ENCODE data around the gene MAPK7.

MAPK7 gene

DNA sequence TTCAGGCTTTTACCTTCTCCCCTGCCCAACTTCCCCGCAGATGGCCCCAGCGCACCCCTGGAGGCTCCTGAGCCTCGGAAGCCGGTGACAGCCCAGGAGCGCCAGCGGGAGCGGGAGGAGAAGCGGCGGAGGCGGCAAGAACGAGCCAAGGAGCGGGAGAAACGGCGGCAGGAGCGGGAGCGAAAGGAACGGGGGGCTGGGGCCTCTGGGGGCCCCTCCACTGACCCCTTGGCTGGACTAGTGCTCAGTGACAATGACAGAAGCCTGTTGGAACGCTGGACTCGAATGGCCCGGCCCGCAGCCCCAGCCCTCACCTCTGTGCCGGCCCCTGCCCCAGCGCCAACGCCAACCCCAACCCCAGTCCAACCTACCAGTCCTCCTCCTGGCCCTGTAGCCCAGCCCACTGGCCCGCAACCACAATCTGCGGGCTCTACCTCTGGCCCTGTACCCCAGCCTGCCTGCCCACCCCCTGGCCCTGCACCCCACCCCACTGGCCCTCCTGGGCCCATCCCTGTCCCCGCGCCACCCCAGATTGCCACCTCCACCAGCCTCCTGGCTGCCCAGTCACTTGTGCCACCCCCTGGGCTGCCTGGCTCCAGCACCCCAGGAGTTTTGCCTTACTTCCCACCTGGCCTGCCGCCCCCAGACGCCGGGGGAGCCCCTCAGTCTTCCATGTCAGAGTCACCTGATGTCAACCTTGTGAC lies 3.6 kb downstream of the MAPK7 start:
- DNase-seq, result peak; percentile 26

DNA sequence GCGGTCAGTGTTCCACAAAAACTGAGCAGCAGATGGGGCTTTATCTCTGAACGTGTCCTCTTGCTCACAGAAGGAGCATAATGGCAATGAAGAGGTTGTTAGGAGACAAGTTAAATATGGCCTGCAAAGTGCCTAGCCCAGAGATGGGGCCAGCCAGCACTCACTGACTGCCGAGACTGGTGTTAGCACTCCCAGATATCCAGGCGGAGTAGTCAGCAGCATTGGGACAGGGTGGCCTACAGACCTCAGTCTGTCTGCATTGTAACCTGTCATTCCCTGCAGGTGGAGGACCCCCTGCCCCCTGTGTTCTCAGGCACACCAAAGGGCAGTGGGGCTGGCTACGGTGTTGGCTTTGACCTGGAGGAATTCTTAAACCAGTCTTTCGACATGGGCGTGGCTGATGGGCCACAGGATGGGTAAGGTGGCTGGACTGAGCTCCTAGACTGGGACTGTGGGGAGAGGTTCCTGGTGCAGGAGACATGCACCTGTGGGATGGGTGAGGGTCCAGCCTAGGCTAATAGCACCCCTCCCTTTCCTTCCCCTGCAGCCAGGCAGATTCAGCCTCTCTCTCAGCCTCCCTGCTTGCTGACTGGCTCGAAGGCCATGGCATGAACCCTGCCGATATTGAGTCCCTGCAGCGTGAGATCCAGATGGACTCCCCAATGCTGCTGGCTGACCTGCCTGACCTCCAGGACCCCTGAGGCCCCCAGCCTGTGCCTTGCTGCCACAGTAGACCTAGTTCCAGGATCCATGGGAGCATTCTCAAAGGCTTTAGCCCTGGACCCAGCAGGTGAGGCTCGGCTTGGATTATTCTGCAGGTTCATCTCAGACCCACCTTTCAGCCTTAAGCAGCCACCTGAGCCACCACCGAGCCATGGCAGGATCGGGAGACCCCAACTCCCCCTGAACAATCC lies 4.5 kb downstream of the MAPK7 start:
- peak; percentile 18 for DNase-seq

DNA sequence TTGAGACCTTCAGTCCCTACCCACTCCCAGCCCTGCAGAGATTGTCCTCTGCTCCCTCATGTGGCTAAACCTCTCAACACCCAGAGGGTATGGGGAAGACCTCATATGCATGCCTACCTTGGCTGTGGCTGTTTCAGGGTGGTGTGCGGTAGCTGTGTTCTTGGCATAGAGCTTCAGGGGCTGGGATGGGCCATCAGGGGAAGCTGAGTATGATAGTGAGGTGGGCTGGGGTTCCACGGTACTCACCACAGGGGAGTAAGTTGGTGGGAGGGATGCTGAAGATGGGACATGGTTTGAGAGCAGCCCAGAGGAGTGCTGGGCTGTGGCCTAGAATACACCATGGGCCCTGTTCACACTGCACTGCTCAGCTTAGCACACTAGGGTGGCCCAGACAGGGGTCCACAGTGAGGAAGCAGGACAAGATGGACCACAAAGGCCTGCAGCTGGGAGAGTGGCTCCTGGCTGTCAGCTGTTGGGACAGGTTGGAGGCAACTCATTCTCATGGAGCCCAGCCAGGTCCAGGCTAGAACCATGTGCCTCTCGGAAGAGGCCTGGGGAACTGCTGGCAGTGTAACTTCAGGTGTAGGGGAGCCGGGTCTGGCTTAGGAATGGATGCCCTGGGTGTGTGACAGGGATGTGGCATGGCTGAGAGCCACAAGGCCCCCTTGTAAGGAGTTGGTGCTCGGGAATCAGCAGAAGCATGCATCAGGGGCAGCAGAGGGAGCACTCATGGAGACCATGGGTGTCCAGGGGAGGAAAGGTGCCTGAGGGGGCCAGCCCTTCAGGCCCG lies 5.6 kb downstream of the MAPK7 start:
- peak; percentile 55 for DNase-seq

DNA sequence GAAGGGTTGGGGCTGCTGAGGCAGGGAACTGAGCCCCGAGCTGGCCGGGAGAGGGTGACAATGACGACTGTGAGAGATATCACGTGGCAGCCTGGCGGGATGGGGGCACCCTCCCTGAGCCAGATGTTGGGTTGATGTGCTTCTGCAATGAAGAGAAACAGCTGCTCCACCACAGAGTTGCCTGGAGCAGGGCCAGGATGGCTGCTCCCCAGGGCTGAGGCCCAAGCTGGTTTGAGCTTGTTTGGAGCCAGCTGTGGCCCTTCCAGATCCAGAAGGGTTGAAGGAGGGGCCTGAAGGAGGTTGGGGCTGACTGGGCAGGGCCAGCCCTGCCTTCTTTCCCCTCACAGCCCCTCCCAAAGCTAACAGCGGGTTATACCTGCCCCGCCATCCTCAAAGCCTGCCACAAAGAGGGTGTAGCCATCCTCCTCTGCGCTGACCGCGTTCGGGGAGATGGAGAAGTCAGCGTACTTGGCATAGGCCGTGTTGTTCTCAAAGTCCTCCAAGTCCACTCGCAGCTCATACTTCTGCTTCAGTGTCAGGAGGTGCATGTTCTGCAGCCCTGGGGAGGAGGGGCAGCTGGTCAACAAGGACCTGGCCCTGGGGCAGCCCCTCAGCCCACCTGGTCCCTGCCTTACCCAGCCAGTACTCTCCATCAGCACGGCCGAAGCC lies 6.6 kb downstream of the MAPK7 start:
- peak; percentile 94 for DNase-seq

DNA sequence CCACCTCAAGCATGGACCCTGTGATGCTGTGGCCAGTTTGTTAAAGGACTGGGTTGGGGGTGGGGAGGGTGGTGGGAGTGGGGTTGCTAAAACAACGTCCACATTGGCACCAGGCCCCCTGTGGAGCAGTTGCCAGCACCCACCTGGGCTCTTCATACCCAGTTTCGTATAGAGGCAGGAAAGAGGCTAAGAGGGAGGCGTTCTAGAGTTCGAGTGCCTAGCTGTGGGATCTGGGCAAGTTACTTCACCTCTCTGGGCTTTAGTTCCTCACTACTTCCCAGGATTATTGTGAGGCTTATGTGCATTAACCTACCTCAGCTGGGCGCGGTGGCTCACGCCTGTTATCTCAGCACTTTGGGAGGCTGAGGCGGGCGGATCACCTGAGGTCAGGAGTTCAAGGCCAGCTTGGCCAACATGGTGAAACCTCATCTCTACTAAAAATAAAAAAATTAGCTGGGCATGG lies 7.3 kb downstream of the MAPK7 start:
- peak; percentile 39 for DNase-seq

DNA sequence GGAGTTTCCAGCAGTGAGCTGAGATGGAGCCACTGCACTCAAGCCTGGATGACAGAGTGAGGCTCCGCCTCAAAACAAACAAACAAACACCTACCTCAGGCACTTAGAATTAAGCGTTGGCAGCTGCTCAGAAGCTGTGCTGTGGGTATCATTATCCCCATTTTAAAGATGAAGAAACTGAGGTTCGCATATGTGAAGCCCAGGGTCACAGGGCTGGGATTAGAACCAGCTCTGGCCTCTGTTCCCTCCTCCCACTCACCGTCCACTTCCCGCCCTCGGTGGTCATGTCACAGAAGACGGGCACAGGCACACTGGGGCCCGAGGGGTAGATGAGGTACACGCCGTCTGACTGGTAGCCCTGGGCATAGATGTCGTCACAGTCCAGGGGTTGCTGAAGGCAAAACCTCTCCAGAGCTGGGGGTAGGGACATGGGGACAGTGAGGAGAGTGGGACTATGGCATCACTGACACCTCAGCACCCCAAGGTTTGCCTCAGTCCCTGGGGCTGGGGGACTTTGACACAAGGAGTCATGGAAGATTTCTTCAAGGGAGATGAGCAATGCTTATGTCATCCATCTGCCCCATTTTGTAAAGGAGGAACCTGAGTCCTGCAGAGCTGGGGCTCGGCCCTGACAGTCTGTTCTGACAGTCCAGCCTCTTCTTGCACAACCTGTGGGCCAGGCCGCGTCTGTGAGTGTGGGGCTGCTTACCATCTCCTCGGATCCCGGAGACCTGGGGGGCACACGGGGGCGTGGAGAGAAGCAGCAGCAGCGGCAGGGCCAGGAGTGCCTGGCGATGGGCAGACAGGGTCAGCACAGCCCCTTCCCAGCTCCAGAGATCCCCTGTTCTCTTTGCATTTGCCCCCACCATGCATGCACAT lies 8.0 kb downstream of the MAPK7 start:
- DNase-seq, result peak; percentile 63

DNA sequence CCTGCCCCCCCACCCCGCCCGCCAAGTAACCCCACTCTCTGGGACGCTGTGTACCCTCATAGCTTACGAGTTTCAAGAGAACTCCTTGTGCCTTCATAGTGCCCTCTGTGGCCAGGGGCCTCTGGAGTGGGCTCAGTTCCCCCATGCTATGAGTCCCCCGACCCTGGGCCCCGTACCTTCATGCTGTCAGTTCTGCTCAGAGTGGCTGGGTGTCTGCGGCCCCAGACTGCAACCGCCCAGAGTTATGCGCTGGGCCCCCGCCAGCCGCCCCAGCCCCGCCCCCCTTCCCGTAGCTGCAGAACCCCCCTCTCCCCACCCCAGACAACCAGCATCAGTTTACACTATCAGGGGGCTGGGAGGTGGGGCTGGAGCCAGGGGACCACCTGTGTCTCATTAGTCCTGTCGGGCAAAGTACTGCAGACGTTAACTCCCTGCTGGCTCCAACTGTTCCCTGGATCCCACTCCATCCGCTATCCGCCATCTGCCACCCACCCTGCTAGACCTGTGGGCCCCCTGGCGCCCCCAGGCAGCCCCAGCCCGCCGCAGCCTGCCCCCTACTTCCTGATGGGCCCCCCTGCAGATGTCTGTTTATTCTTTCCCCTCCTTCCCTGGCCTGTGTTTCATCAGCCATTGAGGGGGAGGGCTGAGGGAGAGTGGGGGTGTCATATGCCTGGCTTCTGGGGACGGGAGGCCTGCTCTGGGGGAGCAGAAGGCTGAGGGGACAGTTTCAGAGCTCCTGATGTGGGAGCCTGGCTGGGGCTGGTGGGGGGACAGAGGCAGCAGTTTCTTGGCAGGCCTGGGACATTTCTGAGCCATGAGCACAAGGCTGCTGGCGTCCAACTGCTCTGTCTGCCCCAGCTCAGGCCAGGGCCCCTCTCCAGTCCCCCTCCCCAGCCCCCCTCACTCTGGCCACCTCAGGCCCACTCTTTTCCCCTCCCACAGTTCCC lies 8.9 kb downstream of the MAPK7 start, which contains the start of gene MFAP4:
Gene MFAP4 (minus strand): TSS at position 217 of the 947 bp plus-strand sequence. CDS start 35 bp downstream, at position 182.
- peak; percentile 95 for DNase-seq

DNA sequence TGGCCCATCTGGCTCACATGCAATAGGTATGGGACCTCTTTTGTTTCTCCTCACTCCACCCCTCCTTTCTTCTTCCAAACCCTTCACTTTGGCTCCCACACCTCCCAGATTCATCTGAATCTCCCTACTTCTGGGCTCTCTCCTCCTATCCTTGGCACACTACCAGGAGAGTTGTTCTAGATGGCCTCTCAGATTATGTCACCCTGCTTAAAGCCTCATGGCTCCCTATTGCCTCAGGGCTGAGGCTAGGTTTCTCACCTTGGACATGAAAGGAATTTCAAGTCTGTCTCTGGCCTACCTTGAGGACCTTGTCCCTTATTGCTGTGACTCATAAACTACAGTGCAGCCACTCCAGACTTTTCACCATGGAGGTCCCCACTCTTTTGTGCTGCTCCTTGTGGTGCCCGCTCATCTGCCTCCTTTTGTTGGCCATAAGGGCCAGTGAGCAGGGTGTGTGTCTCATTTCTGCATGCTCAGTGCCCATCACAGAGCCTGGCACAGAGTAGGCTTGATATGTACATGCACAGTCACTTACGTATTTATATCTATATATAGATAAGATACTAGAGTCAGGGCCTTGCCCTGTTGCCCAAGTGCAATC lies 9.7 kb downstream of the MAPK7 start:
- DNase-seq, result no peak

DNA sequence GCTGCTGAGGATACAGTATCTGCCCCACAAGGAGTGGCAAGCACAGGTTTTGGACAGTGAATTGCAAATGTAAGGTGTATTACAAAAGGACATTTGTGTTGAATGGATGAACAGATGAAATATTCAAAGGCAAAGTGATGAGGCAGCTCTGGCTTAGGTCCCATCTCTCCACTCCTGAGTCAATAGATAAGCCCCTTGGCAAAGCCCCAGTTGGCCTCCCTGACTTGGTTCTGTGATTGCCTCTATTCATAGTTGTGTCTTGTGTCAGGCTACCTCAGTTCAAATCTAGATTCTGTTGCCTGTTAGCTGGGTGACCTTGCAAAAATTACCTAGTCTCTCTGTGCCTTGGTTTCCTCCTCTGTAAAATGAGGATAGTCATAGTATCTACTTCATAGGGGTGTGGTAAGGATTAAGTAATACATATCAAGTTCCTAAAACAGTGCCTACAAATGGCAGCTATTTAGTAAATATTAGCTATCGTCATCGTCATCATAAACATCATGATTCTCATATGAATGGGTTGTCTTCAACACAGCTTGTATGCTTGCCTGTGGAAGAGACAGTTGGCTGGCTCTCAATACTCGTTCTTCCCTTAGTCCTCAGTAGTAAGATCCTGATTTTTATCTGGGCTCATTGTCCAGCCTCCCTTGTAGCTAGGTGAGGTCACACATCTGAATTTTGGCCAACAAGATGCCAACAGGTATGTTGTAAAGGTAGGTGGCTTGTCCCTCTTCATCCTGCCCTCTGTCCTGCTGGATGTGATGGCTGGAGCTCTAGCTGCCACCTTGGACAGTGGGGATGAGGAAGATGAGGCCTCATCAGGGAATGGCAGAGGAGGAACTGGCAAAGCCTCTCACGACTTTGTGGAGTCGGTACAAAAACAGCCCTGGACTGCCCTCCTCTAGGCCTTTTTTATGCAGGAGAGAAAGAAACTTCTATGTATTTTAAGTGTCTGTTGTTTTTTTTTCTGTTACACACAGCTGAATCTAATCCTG lies 10.8 kb downstream of the MAPK7 start:
- peak; percentile 21 for DNase-seq

DNA sequence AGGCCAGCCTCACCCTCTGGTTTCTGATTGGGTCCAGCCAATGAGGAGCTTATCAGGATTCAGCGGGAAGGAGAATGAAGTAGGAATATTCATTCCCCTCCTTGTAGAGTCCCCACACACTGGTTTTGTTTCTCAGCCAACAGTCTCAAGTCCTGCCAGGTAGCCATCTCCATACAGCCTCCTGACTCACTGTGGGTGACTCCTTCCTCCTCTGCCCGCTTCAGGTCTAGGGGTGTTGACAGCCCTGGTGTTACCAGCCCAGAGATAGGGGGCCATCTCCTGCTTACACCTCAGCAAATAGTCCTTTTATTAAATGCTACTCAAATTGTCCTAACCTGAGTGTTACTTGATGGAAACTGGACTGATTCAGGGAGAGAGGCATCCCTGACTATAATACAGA lies 12.7 kb downstream of the MAPK7 start:
- DNase-seq, result peak; percentile 15

DNA sequence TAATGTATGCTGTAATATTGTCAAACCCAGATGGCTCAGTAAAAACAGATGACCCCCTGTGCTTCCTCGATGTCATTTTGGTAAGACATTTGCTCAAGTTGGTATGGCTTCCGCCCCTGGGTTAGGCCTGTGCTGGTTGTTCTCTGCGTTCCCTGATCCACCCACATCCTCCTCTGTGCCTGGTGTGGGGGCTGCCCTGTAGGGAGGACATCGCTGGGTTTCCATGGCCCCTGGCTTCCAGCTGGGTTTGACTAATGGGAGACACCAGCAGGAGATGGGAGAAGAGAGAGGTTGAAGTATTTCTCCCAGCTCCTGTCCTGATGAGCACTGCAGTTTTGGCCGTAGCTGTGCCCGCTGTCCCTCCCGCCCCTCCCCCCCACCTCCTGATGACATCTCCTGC lies 13.1 kb downstream of the MAPK7 start:
- DNase-seq, result peak; percentile 10

DNA sequence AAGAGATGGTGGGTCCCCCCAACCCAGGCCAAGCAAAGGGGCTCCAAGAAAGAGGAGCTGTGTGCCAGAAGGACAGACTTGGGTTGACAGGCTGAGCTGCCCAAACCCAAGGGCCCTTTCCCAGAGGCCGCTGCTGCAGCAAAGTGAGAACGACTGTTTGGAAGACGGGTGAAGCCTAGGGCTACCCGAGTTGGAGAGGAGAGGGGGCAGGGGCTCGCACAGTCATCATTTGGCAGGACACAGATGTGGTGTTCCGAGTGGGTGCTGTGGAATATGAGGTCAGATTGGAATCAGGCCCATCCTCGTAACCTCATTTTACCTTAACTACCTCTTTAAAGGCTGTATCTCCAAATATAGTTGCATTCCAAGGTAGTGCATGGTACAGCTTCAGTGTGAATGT lies 14.0 kb downstream of the MAPK7 start:
- DNase-seq, result peak; percentile 6

DNA sequence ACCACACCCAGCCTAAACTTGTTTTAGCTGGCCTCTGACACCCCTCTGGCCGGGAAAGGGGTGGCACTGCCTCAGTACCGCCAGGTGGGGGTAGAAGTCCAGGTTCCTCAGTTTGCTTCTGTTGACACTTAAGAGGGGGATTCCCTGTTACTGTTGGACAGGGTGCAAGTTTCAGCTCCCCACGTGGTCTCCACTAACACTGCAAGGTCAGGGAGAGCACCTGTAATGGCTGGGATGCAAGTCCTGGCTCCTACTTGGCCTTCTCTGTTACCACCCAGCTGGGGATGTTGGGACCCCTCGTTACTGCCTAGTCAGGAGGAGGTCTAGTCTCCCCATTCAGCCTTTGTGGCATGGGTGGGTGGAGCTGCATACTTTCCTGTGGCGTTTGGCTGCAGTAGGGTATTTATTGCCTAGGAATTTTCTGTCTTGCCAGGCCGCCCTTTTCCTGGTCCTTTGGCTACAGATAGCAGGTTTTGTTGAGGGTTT lies 19.3 kb downstream of the MAPK7 start:
- DNase-seq, result no peak

DNA sequence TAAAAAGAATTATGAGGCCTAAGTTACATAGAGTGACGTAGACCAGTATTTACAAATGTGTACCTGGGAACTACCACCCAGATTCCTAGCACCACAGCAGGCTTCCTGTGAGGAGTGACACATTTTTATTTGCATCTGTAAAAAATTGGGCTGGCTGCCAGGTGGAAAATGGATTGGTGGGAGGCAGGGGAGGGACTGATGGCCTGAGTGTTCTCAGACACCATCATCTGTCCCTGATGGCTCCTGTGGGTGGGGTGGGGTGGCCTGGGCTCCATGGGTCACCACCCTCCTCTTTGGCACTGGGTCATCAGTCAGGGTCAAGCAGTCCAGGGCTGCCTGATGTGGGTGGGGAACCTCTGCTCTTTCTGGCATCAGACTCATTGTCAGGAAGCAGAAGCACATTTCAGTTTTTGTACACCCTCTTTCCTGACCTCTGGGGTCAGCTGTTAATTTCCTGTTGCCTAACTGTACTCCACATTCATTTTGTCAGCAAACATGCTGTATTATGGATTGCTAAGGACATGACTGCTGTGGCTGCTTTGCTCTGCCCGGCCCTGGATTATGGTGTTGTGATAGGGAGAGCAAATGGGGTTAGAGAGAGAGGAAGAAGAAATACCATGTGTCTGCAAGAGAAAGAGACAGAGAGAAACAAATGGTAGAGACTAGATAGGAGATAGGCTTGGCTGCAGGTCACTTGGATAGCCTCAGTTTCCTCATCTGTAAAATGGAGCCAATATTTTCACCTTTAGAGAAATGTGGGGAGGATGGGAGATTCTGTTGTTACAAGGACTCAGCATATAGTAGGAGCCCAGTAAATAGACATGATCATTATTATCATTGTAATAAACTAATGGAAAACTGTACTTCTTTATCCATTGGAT lies 20.2 kb downstream of the MAPK7 start:
- no peak for DNase-seq

DNA sequence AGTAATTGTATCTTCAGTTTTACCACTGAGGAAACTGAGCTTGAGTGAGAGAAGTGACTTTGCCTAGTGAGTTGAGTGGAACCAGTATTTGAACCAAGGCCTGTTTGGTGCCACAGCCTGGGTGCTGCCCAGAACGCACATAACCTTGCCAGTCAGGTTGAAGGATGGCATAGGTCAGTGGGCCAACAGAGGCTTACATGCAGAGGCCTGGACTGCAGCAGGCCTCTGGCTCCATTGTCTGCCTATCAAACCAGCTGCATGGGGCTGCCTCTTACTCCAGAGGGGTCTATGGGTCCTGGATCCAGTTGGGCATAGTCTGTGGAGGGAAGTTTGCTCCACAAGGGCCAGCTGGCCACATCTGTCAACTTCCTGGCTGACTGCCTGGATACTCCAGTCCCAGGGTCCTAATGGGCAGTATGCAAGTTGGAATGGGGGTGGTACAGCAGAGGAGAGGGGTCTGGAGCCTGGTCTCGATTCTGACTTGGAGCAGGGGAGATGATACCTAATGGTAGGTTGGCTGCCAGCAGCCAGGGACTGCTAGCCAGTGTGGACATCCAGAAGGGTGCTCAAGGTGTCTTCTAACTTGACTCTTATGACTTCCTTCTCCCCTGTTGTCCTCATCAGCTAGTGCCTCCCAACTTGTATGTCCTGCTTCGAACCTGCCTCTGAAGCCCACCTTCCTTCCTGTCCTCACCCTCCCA lies 21.6 kb downstream of the MAPK7 start:
- peak; percentile 74 for DNase-seq

DNA sequence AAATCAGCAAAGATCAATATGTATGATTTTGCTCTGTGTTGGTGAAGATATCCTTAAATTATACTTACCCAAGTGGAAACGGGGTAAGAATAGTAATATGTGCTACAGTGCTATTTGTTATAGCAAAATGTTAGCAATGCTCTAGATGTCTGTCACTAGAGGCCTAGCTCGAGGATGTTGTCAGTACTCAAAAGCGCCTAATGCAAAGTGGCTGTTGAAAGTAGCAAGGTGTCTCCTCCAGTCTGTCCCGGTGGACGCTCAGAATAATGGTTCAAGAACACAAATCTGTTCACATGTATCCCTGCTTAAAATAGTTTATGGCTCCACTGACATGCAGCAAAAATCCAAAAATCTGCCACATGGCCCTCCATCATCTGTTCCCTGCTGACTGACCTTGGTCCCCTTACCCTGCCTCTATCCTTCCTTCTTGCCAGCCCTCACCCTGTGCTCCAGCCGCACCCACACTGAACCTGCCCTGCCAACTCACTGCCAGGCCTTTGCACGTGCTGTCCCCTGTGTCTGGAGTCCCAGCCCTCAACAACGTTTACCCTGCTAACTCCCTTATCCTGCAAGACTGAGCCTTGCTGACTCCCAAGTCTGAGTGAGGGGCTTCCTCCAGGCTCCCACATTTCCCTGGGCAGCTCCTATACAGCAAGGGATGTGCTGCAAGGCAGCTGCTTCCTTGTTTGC lies 23.2 kb downstream of the MAPK7 start:
- no peak for DNase-seq

Data from femur (tissue), 1 donor.